H1 (cell line): ENCODE data around the gene ZNG1B. TPM values are rescaled to one million over a fixed set of nuclear protein-coding genes. Genes with fewer than 3 reads are reported as not detected.
"Not testable (repeated sequence)": the region's sequence is repeated elsewhere in the genome, so short reads cannot be mapped to it uniquely, and the experiment has no call there.

Experiments
- CTCF ChIA-PET: fragments of 300-600 bp; sonication (Branson Sonifier 250); formaldehyde crosslinking; loops from one replicate; lab custom pipeline; 2021; ENCODE audit not compliant: partially characterized antibody; lab: Charles Lee
- POLR2A ChIA-PET: fragments of 300-600 bp; sonication (Branson Sonifier 250); formaldehyde crosslinking; loops from one replicate; lab custom pipeline; 2021; ENCODE audit warnings: inconsistent platforms; ENCODE audit not compliant: partially characterized antibody; lab: Charles Lee
- DNase-seq, 2 experiments: peaks; one replicate each; pipeline versions ENCODE4 v3.0.0 to v3.0.0-alpha.2; 2010 to 2022; ENCODE audit warnings: low spot score in 2 of 2, low read depth in 1 of 2, mixed read lengths in 1 of 2
- FAIRE-seq: peaks from 2 replicates; lab custom pipeline; 2011; peaks lifted over from hg19 to GRCh38; lab: Jason Lieb, UNC
- H2AFZ ChIP-seq: 2 replicates; pipeline ENCODE4 v1.8.1; 2012; ENCODE audit warnings: low read length, inconsistent platforms
- H2AK5ac ChIP-seq: 2 replicates; pipeline ENCODE4 v1.6.1; 2013; ENCODE audit warnings: low read depth, low read length
- H2BK120ac ChIP-seq: replicated peaks from 2 replicates; pipeline ENCODE3; 2013; ENCODE audit warnings: low read depth, low read length, inconsistent platforms
- H2BK12ac ChIP-seq: 2 replicates; pipeline ENCODE4 v1.6.1; 2013; ENCODE audit warnings: low read depth, low read length
- H2BK15ac ChIP-seq: 2 replicates; pipeline ENCODE4 v1.6.1; 2013; ENCODE audit warnings: low read length
- H2BK20ac ChIP-seq: 2 replicates; pipeline ENCODE4 v1.6.1; 2013; ENCODE audit warnings: low read length
- H2BK5ac ChIP-seq: 2 replicates; pipeline ENCODE4 v1.6.1; 2013; ENCODE audit warnings: low read depth, low read length
- H3K14ac ChIP-seq: 2 replicates; pipeline ENCODE4 v1.6.1; 2013; ENCODE audit warnings: inconsistent platforms; ENCODE audit not compliant: insufficient read length
- H3K18ac ChIP-seq: 2 replicates; pipeline ENCODE4 v1.6.1; 2013; ENCODE audit warnings: low read length; ENCODE audit errors: extremely low read depth
- H3K23ac ChIP-seq: 2 replicates; pipeline ENCODE4 v1.6.1; 2013; ENCODE audit warnings: inconsistent platforms; ENCODE audit not compliant: insufficient read length
- H3K23me2 ChIP-seq: 2 replicates; pipeline ENCODE4 v1.6.1; 2013; ENCODE audit warnings: low read depth, low read length
- H3K27ac ChIP-seq: 2 replicates; pipeline ENCODE4 v1.6.1; 2011; ENCODE audit warnings: low read depth, low read length, inconsistent platforms
- H3K27me3 ChIP-seq, 4 experiments: replicated peaks in 1 of 4; 1 replicate in 1 of 4; 2 replicates in 3 of 4; pipeline versions ENCODE4 v1.6.1 to v1.8.1; 2011 to 2013; ENCODE audit warnings: low read length in 3 of 4, mild to moderate bottlenecking in 3 of 4, inconsistent platforms in 2 of 4, mixed read lengths in 2 of 4, moderate library complexity in 1 of 4; ENCODE audit not compliant: control insufficient read depth in 3 of 4, insufficient read depth in 3 of 4; ENCODE audit errors: extremely low read depth in 1 of 4
- H3K36me3 ChIP-seq, 4 experiments: 2 replicates each; pipeline versions ENCODE4 v1.6.1 to v1.8.1; 2011 to 2013; ENCODE audit warnings: mild to moderate bottlenecking in 4 of 4, low read length in 3 of 4, moderate library complexity in 2 of 4, control low read depth in 1 of 4, inconsistent platforms in 1 of 4; ENCODE audit not compliant: insufficient read depth in 4 of 4, control insufficient read depth in 2 of 4
- H3K4ac ChIP-seq: replicated peaks from 2 replicates; pipeline ENCODE3; 2013; ENCODE audit warnings: low read length, low read depth, mixed read lengths, inconsistent platforms; ENCODE audit not compliant: insufficient read length
- H3K4me1 ChIP-seq, 4 experiments: replicated peaks in 1 of 4; 1 replicate in 1 of 4; 2 replicates in 3 of 4; pipeline versions ENCODE4 v1.6.1 to v1.8.1; 2011 to 2013; ENCODE audit warnings: low read length in 3 of 4, inconsistent platforms in 2 of 4, mixed read lengths in 1 of 4; ENCODE audit not compliant: insufficient read depth in 4 of 4, control insufficient read depth in 3 of 4
- H3K4me2 ChIP-seq, 2 experiments: 2 replicates each; pipeline versions ENCODE4 v1.6.1 to v1.8.1; 2011 to 2013; ENCODE audit warnings: low read depth in 2 of 2, low read length in 2 of 2, control low read depth in 1 of 2, inconsistent platforms in 1 of 2, mild to moderate bottlenecking in 1 of 2; ENCODE audit not compliant: insufficient read depth in 1 of 2
- H3K4me3 ChIP-seq, 4 experiments: fragments of 200-600, 300-600 bp in 1 of 4; sonication (generic), shearing (Covaris generic), sonication (Bioruptor Twin) in 1 of 4; 2 replicates each; pipeline versions ENCODE4 v1.5.1 to v1.8.1; 2011 to 2016; ENCODE audit warnings: low read length in 4 of 4, low read depth in 3 of 4, control low read depth in 2 of 4, inconsistent platforms in 2 of 4, mild to moderate bottlenecking in 2 of 4, mixed read lengths in 1 of 4, moderate library complexity in 1 of 4; ENCODE audit not compliant: insufficient read depth in 2 of 4; ENCODE audit errors: extremely low read depth in 1 of 4
- H3K56ac ChIP-seq: replicated peaks from 2 replicates; pipeline ENCODE3; 2013; ENCODE audit warnings: low read depth, mild to moderate bottlenecking, mixed read lengths, low read length, inconsistent platforms; ENCODE audit not compliant: insufficient read length
- H3K79me1 ChIP-seq: 2 replicates; pipeline ENCODE4 v1.6.1; 2013; ENCODE audit warnings: low read depth, low read length, control low read depth
- H3K79me2 ChIP-seq, 2 experiments: 2 replicates each; pipeline versions ENCODE4 v1.6.1 to v1.8.1; 2012 to 2013; ENCODE audit warnings: low read length in 2 of 2, mild to moderate bottlenecking in 2 of 2, inconsistent platforms in 1 of 2; ENCODE audit not compliant: insufficient read depth in 2 of 2, control insufficient read depth in 1 of 2
- H3K9ac ChIP-seq, 4 experiments: replicated peaks in 1 of 4; 1 replicate in 1 of 4; 2 replicates in 3 of 4; pipeline versions ENCODE4 v1.6.1 to v1.8.1; 2011 to 2013; ENCODE audit warnings: low read depth in 3 of 4, low read length in 3 of 4, control low read depth in 2 of 4, mild to moderate bottlenecking in 2 of 4, moderate library complexity in 2 of 4, inconsistent platforms in 1 of 4; ENCODE audit errors: extremely low read depth in 1 of 4
- H3K9me3 ChIP-seq, 2 experiments: 2 replicates each; pipeline versions ENCODE4 v1.6.1 to v1.8.1; 2012 to 2013; ENCODE audit warnings: mild to moderate bottlenecking in 2 of 2, moderate library complexity in 2 of 2, control low read depth in 1 of 2, inconsistent platforms in 1 of 2, low read depth in 1 of 2, low read length in 1 of 2, mixed read lengths in 1 of 2; ENCODE audit not compliant: insufficient read depth in 2 of 2
- H4K20me1 ChIP-seq, 2 experiments: replicated peaks in 1 of 2; 2 replicates each; pipeline versions ENCODE3 to v1.8.1; 2011 to 2013; ENCODE audit warnings: inconsistent platforms in 2 of 2, low read length in 2 of 2, mild to moderate bottlenecking in 1 of 2; ENCODE audit not compliant: insufficient read depth in 2 of 2, control insufficient read depth in 1 of 2
- H4K5ac ChIP-seq: 2 replicates; pipeline ENCODE4 v1.6.1; 2013; ENCODE audit warnings: low read length, low read depth, mixed read lengths, inconsistent platforms; ENCODE audit not compliant: insufficient read length
- H4K8ac ChIP-seq: 2 replicates; pipeline ENCODE4 v1.8.0; 2013; ENCODE audit warnings: mild to moderate bottlenecking, moderate library complexity, low read length, inconsistent platforms; ENCODE audit not compliant: insufficient read depth; ENCODE audit errors: extremely low read depth
- H4K91ac ChIP-seq: replicated peaks from 2 replicates; pipeline ENCODE3; 2013; ENCODE audit warnings: low read length, mixed read lengths, inconsistent platforms; ENCODE audit not compliant: insufficient read length
- WGBS, 2 experiments: shearing (Covaris generic) in 1 of 2; methylation state at CpG; one replicate each; pipeline versions ENCODE4 v1.1.6 to v1.1.7; 2013 to 2015; ENCODE audit warnings: low lambda C conversion rate in 2 of 2, mixed read lengths in 2 of 2, inconsistent platforms in 1 of 2, low coverage in 1 of 2, missing lambda C conversion rate in 1 of 2; ENCODE audit not compliant: insufficient replicate concordance in 2 of 2, insufficient coverage in 1 of 2, insufficient read length in 1 of 2; ENCODE audit errors: extremely low coverage in 1 of 2, missing lambda C conversion rate in 1 of 2; 5-methylcytosine and 5-hydroxymethylcytosine counted together
- polyA plus RNA-seq, 7 experiments: library from polyadenylated mRNA; depleted of rRNA in 3 of 7; stranded (reverse) in 5 of 7; unstranded in 2 of 7; fragments of >200 nt in 5 of 7; fragments of 200-250 nt in 2 of 7; gene quantifications; 1 replicate in 5 of 7; 2 replicates in 1 of 7; 4 replicates in 1 of 7; pipeline versions ENCODE4 v1.2.1 to v1.2.3, GENCODE V29; 2011 to 2013; ENCODE audit warnings: missing spikeins in 2 of 7, mixed read lengths in 2 of 7
- total RNA-seq: library from RNA; stranded (reverse); fragmentation: NEBNext Ultra II Directional; extraction: Animal tissue kit (Norgen Biotek cat#: 25700); gene quantifications from 2 replicates; pipeline ENCODE4 v1.2.1, GENCODE V29; 2021

The ZNG1B gene
- total and polyA plus RNA-seq, 2 of the 8 experiments (the other 6 are each of a cell fraction or from before 2014, with no cell fraction given), result 12.8 to 32.7 TPM

GRCh38 chr2:113515457-113515856 lies 78.0 kb downstream of the ZNG1B start:
- H3K79me2 ChIP-seq, H2BK5ac ChIP-seq, H2AFZ ChIP-seq, H3K79me1 ChIP-seq, DNase-seq, H3K4me1 ChIP-seq, H3K4ac ChIP-seq, H2AK5ac ChIP-seq, H2BK12ac ChIP-seq, H3K23me2 ChIP-seq, H2BK20ac ChIP-seq, H3K14ac ChIP-seq, H3K27me3 ChIP-seq, H3K4me2 ChIP-seq, CTCF ChIA-PET, POLR2A ChIA-PET, H3K27ac ChIP-seq, H4K8ac ChIP-seq, H3K56ac ChIP-seq, H2BK15ac ChIP-seq, H3K36me3 ChIP-seq, H3K23ac ChIP-seq, H4K91ac ChIP-seq, H3K18ac ChIP-seq, H4K20me1 ChIP-seq, H3K9me3 ChIP-seq, H3K9ac ChIP-seq, H2BK120ac ChIP-seq, FAIRE-seq, H3K4me3 ChIP-seq, H4K5ac ChIP-seq: not testable (repeated sequence)
- 84% methylated on average over 4 of the region's 8 CpGs; no CpG with 5 or more reads in 1 of the 2 experiments for WGBS, 2 experiments

DNA sequence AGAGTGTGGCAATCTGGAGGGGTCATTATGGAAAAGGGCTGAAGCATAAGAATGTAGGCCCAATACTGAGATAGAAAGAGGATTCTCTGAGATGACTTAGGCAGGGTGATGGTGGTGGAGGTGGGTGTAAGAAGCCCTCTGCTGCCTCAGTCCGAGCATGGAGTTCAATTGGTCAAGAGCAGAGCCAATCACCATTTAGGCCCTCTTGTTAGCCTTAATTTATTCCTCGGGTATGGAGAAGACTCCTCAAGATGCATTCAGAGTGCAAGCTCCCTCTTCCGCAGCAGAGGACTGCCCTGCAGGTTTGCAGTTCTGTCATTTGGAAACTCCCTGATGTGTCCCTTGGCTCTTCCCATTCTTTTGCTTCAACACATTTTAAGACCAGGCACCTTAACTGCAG lies 78.5 kb downstream of the ZNG1B start:
- H3K18ac ChIP-seq, POLR2A ChIA-PET, H2BK5ac ChIP-seq, H2AK5ac ChIP-seq, H3K4me2 ChIP-seq, H3K9me3 ChIP-seq, H3K14ac ChIP-seq, FAIRE-seq, H2BK20ac ChIP-seq, H2BK12ac ChIP-seq, CTCF ChIA-PET, H3K56ac ChIP-seq, H3K27ac ChIP-seq, H3K79me1 ChIP-seq, H3K36me3 ChIP-seq, H3K4me1 ChIP-seq, H4K20me1 ChIP-seq, H3K27me3 ChIP-seq, H2BK15ac ChIP-seq, H4K91ac ChIP-seq, H3K23ac ChIP-seq, H4K5ac ChIP-seq, H2AFZ ChIP-seq, DNase-seq, H3K79me2 ChIP-seq, H3K4me3 ChIP-seq, H3K23me2 ChIP-seq, H3K9ac ChIP-seq, H2BK120ac ChIP-seq, H3K4ac ChIP-seq, H4K8ac ChIP-seq: not testable (repeated sequence)
- WGBS, 2 experiments, result 71% methylated on average over 3 of the region's 3 CpGs; no CpG with 5 or more reads in 1 of the 2 experiments
